K562 (cell line): Measurements from ENCODE around the gene DCAKD. TPM values are rescaled to one million over a fixed set of nuclear protein-coding genes. Genes with fewer than 3 reads are reported as not detected.

Experiments used
- ATAC-seq: fragments of 200-7000 bp; cut with Tn5 transposase; 3 replicates; pipeline ENCODE4 v1.9.1; 2020; ENCODE audit warnings: moderate library complexity
- BruUV-seq: library from RNA; stranded (reverse); fragments of 400-500 nt; replicated peaks from 2 replicates; lab custom pipeline; 2021; lab: Mats Ljungman, UMichigan
- CTCF ChIA-PET: fragments of 300-600 bp; formaldehyde crosslinking; extraction: SDS; loops from one replicate; lab custom pipeline; 2021; ENCODE audit warnings: low intra/inter-chr PET ratio; lab: Yijun Ruan, JAX
- POLR2A ChIA-PET: fragments of 300-600, 350-650 bp; sonication (Branson Sonifier 250); formaldehyde crosslinking; extraction: SDS; loops from one replicate; lab custom pipeline; 2021; ENCODE audit warnings: antibody characterized with exemption, inconsistent platforms; lab: Yijun Ruan, JAX
- DNase-seq, 4 experiments: peaks; one replicate each; pipeline versions ENCODE4 v3.0.0 to v3.0.0-alpha.2; 2011 to 2018; ENCODE audit warnings: low spot score in 3 of 4, mixed read lengths in 3 of 4; ENCODE audit errors: extremely low read depth in 1 of 4
- FAIRE-seq: peaks from 2 replicates; lab custom pipeline; 2011; peaks lifted over from hg19 to GRCh38; lab: Jason Lieb, UNC
- H2AFZ ChIP-seq: 2 replicates; pipeline ENCODE4 v1.6.0; 2011; ENCODE audit warnings: low read depth, low read length, control low read depth, inconsistent platforms
- H3K27ac ChIP-seq: fragments of 200-600 bp; 3 replicates; pipeline ENCODE4 v1.8.0; 2011; ENCODE audit warnings: low read depth, mild to moderate bottlenecking, control low read depth, inconsistent platforms, low read length, moderate library complexity, mixed read lengths; ENCODE audit errors: extremely low read depth
- H3K27me3 ChIP-seq, 2 experiments: fragments of 300-600 bp in 1 of 2; 2 replicates in 1 of 2; 3 replicates in 1 of 2; pipeline versions ENCODE4 v1.6.0 to v1.8.0; 2011; ENCODE audit warnings: inconsistent platforms in 2 of 2, low read length in 2 of 2, mild to moderate bottlenecking in 1 of 2, mixed read lengths in 1 of 2, moderate library complexity in 1 of 2; ENCODE audit not compliant: control insufficient read depth in 2 of 2, insufficient read depth in 2 of 2
- H3K36me3 ChIP-seq: fragments of 300-600 bp; 3 replicates; pipeline ENCODE4 v1.8.0; 2011; ENCODE audit warnings: mild to moderate bottlenecking, low read length, inconsistent platforms; ENCODE audit not compliant: control insufficient read depth, insufficient read depth
- H3K4me1 ChIP-seq, 2 experiments: fragments of 200-600 bp in 1 of 2; replicated peaks in 1 of 2; 2 replicates in 1 of 2; 3 replicates in 1 of 2; pipeline versions ENCODE4 v1.5.1 to v1.8.0; 2011; ENCODE audit warnings: inconsistent platforms in 2 of 2, low read length in 2 of 2, mild to moderate bottlenecking in 1 of 2, mixed read lengths in 1 of 2, moderate library complexity in 1 of 2; ENCODE audit not compliant: control insufficient read depth in 2 of 2, insufficient read depth in 2 of 2
- H3K4me2 ChIP-seq: 2 replicates; pipeline ENCODE4 v1.6.1; 2011; ENCODE audit warnings: low read length, control low read depth, inconsistent platforms, mixed read lengths; ENCODE audit not compliant: insufficient read depth
- H3K4me3 ChIP-seq: fragments of 200-600 bp; sonication (generic), shearing (Covaris generic); 2 replicates; pipeline ENCODE4 v1.5.1; 2016; ENCODE audit warnings: control low read depth, inconsistent platforms
- H3K79me2 ChIP-seq: fragments of 200-600 bp; 3 replicates; pipeline ENCODE4 v1.8.0; 2011; ENCODE audit warnings: low read length, inconsistent platforms; ENCODE audit not compliant: control insufficient read depth, insufficient read depth
- H3K9ac ChIP-seq, 2 experiments: 2 replicates each; pipeline versions ENCODE4 v1.6.0 to v1.6.1; 2011; ENCODE audit warnings: low read depth in 2 of 2, low read length in 2 of 2, control low read depth in 1 of 2, inconsistent platforms in 1 of 2, mild to moderate bottlenecking in 1 of 2, mixed read lengths in 1 of 2; ENCODE audit not compliant: insufficient read depth in 1 of 2
- H3K9me1 ChIP-seq: one replicate; pipeline ENCODE4 v1.6.0; 2011; ENCODE audit warnings: inconsistent platforms, mild to moderate bottlenecking, low read length, moderate library complexity; ENCODE audit not compliant: control insufficient read depth, insufficient read depth
- H3K9me3 ChIP-seq: replicated peaks from 2 replicates; pipeline ENCODE4 v1.5.1; 2011; ENCODE audit warnings: low read depth, low read length, inconsistent platforms; ENCODE audit not compliant: control insufficient read depth, insufficient read depth
- H4K20me1 ChIP-seq: replicated peaks from 2 replicates; pipeline ENCODE4 v1.6.1; 2011; ENCODE audit warnings: low read length, inconsistent platforms, mixed read lengths; ENCODE audit not compliant: control insufficient read depth, insufficient read depth
- BCOR ChIP-seq: fragments of 450-650 bp; IDR thresholded peaks from 2 replicates; pipeline ENCODE4 v1.6.1; 2016
- NFXL1 ChIP-seq: fragments of 450-650 bp; formaldehyde crosslinking; IDR thresholded peaks from 2 replicates; pipeline ENCODE4 v1.4.0; 2021; ENCODE audit warnings: mild to moderate bottlenecking
- TAL1 ChIP-seq: fragments of 450-650 bp; IDR thresholded peaks from 2 replicates; pipeline ENCODE4 v1.6.1; 2016; ENCODE audit warnings: mild to moderate bottlenecking
- THAP12 ChIP-seq: fragments of 250-450 bp; sonication (Bioruptor Pico); IDR thresholded peaks from 2 replicates; pipeline ENCODE4 v1.9.0; 2021; ENCODE audit warnings: mild to moderate bottlenecking, inconsistent platforms
- ZFP36 ChIP-seq: fragments of 150-350 bp; IDR thresholded peaks from 2 replicates; pipeline ENCODE4 v1.6.1; 2018; ENCODE audit warnings: low read length, low read depth; ENCODE audit not compliant: partially characterized antibody
- WGBS: fragments of 100-300 bp; shearing (Covaris generic); methylation state at CpG from one replicate; pipeline ENCODE4 v1.1.6; 2016; ENCODE audit warnings: low coverage, mixed read lengths; ENCODE audit not compliant: insufficient coverage; ENCODE audit errors: missing lambda C conversion rate; 5-methylcytosine and 5-hydroxymethylcytosine counted together
- in situ Hi-C: fragments of 300-500 bp; cut with MboI; formaldehyde crosslinking; loops from 4 replicates; pipeline ENCODE4 v1.15.0; 2018; ENCODE audit warnings: inconsistent platforms, mixed read lengths
- intact Hi-C: fragments of 100-400 bp; cut with micrococcal nuclease; formaldehyde crosslinking; loops from 2 replicates; pipeline ENCODE4 v1.14.2; 2022
- polyA plus RNA-seq, 8 experiments: library from polyadenylated mRNA; depleted of rRNA in 4 of 8; stranded (reverse) in 5 of 8; unstranded in 3 of 8; fragments of >200 nt; fragmentation: Nextera tagmentation in 2 of 8; fragmentation: Illumina TruSeq in 1 of 8; extraction: Ambion mirVana in 2 of 8; extraction: Trizol in 1 of 8; gene quantifications; 2 replicates each; pipeline versions ENCODE4 v1.2.1 to v1.2.3, GENCODE V29; 2011 to 2014; ENCODE audit warnings: inconsistent platforms in 1 of 8, missing spikeins in 1 of 8
- total RNA-seq, 7 experiments: library from RNA; depleted of rRNA in 6 of 7; stranded (reverse); fragments of >200 nt in 6 of 7; fragmentation: Illumina TruSeq in 2 of 7; extraction: Trizol in 2 of 7; gene quantifications; 2 replicates each; pipeline versions ENCODE4 v1.2.1 to v1.2.3, GENCODE V29; 2011 to 2021; ENCODE audit warnings: low replicate concordance in 1 of 7

Gene DCAKD
- total and polyA plus RNA-seq, 9 of the 15 experiments (the other 6 are each of a cell fraction or from before 2014, with no cell fraction given), result 7.9 to 35.5 (median 21.4) TPM

DNA sequence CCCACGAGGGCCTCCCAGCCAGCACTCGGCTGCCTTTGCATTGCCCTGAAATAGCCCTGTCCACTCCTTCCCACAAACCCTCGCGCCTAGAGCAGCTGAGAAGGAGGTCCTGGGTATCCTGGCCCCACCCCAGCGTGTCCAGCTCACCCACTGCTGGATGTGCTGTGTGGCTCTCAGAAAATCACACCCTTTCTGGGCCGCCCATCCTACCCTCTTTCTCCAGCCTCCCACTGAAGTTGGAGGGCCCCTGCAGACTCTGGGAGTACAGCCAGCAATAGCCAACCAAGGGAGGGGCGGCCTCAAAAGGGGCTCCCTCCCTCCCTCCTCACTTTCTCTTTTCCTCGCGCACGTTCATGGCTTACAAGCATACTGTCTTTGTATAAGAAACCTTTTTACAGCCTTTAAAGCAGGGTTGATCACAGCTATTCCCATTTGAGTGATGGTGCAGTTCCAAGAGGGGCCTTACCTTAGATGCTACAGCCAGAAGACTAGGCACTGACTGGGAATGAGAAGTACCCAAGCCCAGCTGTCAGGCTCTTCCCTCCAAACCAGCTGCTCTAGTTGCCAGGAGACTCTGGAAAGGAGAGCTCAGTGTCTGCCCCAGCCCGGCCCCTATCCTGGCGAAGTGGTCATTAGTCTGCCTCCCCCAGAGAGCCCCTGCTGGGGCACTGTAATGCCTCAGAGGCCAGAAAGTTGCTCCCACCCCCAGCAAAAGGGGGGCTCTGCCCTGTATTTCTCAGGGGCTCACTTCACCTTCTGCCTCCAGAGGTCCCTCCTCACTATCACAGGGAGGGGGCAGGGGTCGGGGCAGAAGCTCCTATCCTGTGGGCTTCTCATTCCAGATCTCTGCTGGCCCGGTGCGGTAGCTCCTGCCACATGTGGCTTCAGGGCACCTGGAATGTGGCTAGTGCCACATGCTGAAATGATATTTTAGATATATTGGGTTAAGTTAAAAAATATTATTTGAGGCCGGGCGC lies 38.1 kb downstream of the DCAKD start:
- TF ChIP-seq NFXL1 (CRISPR knock-in tag) (no peak), THAP12 (no peak), BCOR (peak; percentile 45; the same call in 1 of the 2 replicates), ZFP36 (peak; percentile 6), TAL1 (no peak)
- in situ Hi-C loops, result loop anchor here (10.0 kb wide), 1 partner anchor 239 kb away; no protein-coding TSS in a partner anchor

More for the DNA sequence above, 38.1 kb downstream of the DCAKD start:
- no peak for DNase-seq
- H3K9me3 ChIP-seq, result no peaks in the 10 kb centered on the region
- H3K4me1 ChIP-seq, result peaks cover 5 to 16% of the 10 kb centered on the region in 2 experiments; a peak in 3 of 5 replicates
- peaks cover 5 to 22% of the 10 kb centered on the region in 2 experiments; a peak in 3 of 5 replicates for H3K27me3 ChIP-seq
- peaks cover 3% of the 10 kb centered on the region for H3K9me1 ChIP-seq
- POLR2A ChIA-PET, result interaction anchor here (0.7 to 1.1 kb wide), 2 partner anchors 86 to 91 kb away, joined by 3 to 5 read pairs; no protein-coding TSS in a partner anchor
- no peaks in the 10 kb centered on the region for H3K36me3 ChIP-seq
- no peak overlapping the region for H3K4me3 ChIP-seq
- no peaks in the 10 kb centered on the region for H4K20me1 ChIP-seq
- peak; percentile 68 for ATAC-seq
- H3K79me2 ChIP-seq, result no peaks in the 10 kb centered on the region
- FAIRE-seq, result peak; percentile 37
- H3K27ac ChIP-seq, result no peak overlapping the region
- WGBS, result 32% methylated on average over 15 of the region's 17 CpGs
- no peak overlapping the region for H3K4me2 ChIP-seq
- BruUV-seq, result no TSS peak
- H2AFZ ChIP-seq, result peak overlapping the region; percentile 44; the same call in 1 of the 2 replicates
- peak overlapping the region in 1 of 2 experiments; percentile 15; a peak in 2 of 4 replicates for H3K9ac ChIP-seq
- CTCF ChIA-PET, result no interaction called here
- intact Hi-C loops, result loop anchor here (10.0 kb wide), 2 partner anchors 111 to 239 kb away; no protein-coding TSS in a partner anchor
